Measurements from ENCODE around the gene JARID2.

JARID2 gene

DNA sequence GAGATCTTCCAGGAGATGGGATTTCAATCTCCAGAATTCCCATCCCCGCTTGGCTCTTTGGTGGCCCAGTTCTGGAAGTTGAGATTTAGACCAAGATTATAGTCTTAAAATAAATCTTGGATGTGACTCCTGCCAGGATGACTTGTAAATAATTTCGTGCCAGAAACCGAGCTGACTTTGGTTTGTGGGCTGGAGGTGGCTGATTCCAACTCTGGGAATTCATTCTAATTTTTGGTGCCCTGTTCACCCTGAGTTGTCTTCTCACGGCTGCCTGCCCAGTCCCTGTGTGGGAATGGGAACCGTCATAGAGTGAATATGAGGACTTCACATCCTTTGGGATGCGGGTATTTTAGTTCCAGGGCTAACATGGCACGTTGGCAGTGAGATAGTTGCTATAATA, 64.8 kb downstream of the JARID2 start:
- Histone ChIP-seq H2AFZ (ENCODE audit: low read length) (no peak overlapping the region), H3K79me2 (ENCODE audit: low read length) (peaks cover 93% of the 10 kb centered on the region), H3K36me3 (replicated peaks; ENCODE audit: insufficient read depth, low read length) (no peaks in the 10 kb centered on the region), H3K9me3 (replicated peaks; ENCODE audit: insufficient read depth, low read length) (no peaks in the 10 kb centered on the region), H3K4me2 (ENCODE audit: low read depth, low read length) (no peak overlapping the region), H3K27me3 (replicated peaks; ENCODE audit: insufficient read depth, low read length) (no peaks in the 10 kb centered on the region), H3F3A (ENCODE audit: insufficient read depth, low read length) (peaks cover 6% of the 10 kb centered on the region; the same call in 1 of the 2 replicates), H3K4me3 (ENCODE audit: low read length) (no peak overlapping the region), H4K20me1 (ENCODE audit: insufficient read depth, low read length) (no peaks in the 10 kb centered on the region), H3K9me2 (replicated peaks; ENCODE audit: insufficient read depth, low read length) (no peaks in the 10 kb centered on the region), H3K27ac (ENCODE audit: low read length) (no peak overlapping the region), H3K4me1 (ENCODE audit: low read length) (peaks cover 4% of the 10 kb centered on the region), H3K9ac (ENCODE audit: low read length) (no peak overlapping the region)
- TF ChIP-seq EZH2phosphoT487 (IDR thresholded peaks at IDR 0.05; ENCODE audit: low read length) (no peak), EZH2 (optimal IDR thresholded peaks at IDR 0.05; ENCODE audit: low read depth, low read length) (no peak)
- TF ChIP-seq, protein P1, sequence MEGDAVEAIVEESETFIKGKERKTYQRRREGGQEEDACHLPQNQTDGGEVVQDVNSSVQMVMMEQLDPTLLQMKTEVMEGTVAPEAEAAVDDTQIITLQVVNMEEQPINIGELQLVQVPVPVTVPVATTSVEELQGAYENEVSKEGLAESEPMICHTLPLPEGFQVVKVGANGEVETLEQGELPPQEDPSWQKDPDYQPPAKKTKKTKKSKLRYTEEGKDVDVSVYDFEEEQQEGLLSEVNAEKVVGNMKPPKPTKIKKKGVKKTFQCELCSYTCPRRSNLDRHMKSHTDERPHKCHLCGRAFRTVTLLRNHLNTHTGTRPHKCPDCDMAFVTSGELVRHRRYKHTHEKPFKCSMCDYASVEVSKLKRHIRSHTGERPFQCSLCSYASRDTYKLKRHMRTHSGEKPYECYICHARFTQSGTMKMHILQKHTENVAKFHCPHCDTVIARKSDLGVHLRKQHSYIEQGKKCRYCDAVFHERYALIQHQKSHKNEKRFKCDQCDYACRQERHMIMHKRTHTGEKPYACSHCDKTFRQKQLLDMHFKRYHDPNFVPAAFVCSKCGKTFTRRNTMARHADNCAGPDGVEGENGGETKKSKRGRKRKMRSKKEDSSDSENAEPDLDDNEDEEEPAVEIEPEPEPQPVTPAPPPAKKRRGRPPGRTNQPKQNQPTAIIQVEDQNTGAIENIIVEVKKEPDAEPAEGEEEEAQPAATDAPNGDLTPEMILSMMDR (IDR thresholded peaks at IDR 0.05; ENCODE audit: low read length): no peak
- DNase-seq: no peak

DNA sequence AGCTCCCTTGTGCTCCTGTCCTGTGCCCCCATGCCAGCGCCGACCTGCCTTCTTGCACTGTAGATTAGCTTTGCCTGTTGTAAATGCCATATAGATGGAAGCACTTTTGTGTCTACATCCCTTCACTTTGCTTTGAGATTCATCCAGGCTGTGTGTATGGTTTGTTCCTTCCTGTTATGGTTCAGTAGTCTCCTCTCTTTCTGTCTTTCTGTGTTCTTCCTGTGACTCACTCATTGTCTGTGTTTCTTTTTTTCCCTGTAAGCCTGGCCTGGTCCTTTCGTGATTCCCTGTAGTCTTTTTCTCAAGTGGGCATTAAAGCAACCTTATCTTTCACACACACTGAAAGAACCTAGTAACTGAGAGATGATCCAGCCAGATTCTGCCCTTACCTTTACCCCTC, 66.6 kb downstream of the JARID2 start:
- no peaks in the 10 kb centered on the region for H3K9me2 ChIP-seq (replicated peaks; ENCODE audit: insufficient read depth, low read length)
- H3F3A ChIP-seq (ENCODE audit: insufficient read depth, low read length): no peaks in the 10 kb centered on the region
- H3K27me3 ChIP-seq (replicated peaks; ENCODE audit: insufficient read depth, low read length): no peaks in the 10 kb centered on the region
- H3K4me3 ChIP-seq (ENCODE audit: low read length): no peak overlapping the region
- TF ChIP-seq EZH2 (optimal IDR thresholded peaks at IDR 0.05; ENCODE audit: low read depth, low read length) (no peak), EZH2phosphoT487 (IDR thresholded peaks at IDR 0.05; ENCODE audit: low read length) (no peak)
- TF ChIP-seq, protein P1 (IDR thresholded peaks at IDR 0.05; ENCODE audit: low read length): no peak
- peaks cover 97% of the 10 kb centered on the region for H3K79me2 ChIP-seq (ENCODE audit: low read length)
- no peaks in the 10 kb centered on the region for H3K4me1 ChIP-seq (ENCODE audit: low read length)
- DNase-seq: no peak
- H4K20me1 ChIP-seq (ENCODE audit: insufficient read depth, low read length): no peaks in the 10 kb centered on the region
- H3K27ac ChIP-seq (ENCODE audit: low read length): no peak overlapping the region
- no peaks in the 10 kb centered on the region for H3K9me3 ChIP-seq (replicated peaks; ENCODE audit: insufficient read depth, low read length)
- H3K36me3 ChIP-seq (replicated peaks; ENCODE audit: insufficient read depth, low read length): no peaks in the 10 kb centered on the region
- H2AFZ ChIP-seq (ENCODE audit: low read length): no peak overlapping the region
- H3K9ac ChIP-seq (ENCODE audit: low read length): no peak overlapping the region
- no peak overlapping the region for H3K4me2 ChIP-seq (ENCODE audit: low read depth, low read length)

DNA sequence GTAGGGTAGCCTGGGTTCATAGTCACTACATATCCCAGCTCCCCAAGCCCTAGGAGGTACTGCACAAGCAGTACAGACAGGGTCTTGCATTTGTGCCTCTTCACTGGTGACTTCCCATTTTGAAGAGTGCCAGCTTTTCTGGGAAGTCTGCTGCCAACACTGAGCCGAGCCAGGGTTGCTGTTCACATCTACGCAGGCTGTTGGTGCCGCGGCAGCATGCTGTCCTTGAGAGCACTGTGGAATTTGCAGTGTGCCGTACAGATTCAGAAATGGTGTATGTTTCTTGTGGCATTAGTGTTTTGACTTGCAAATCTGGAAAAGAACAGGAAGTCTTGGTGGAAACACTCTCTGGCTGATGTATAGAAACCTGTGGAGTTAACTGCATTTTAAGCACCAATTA, 67.5 kb downstream of the JARID2 start:
- Histone ChIP-seq H3K9me2 (replicated peaks; ENCODE audit: insufficient read depth, low read length) (no peaks in the 10 kb centered on the region), H4K20me1 (ENCODE audit: insufficient read depth, low read length) (no peaks in the 10 kb centered on the region), H3K27ac (ENCODE audit: low read length) (no peak overlapping the region), H3K4me2 (ENCODE audit: low read depth, low read length) (no peak overlapping the region), H3K36me3 (replicated peaks; ENCODE audit: insufficient read depth, low read length) (no peaks in the 10 kb centered on the region), H3K27me3 (replicated peaks; ENCODE audit: insufficient read depth, low read length) (no peaks in the 10 kb centered on the region), H3F3A (ENCODE audit: insufficient read depth, low read length) (no peaks in the 10 kb centered on the region), H3K9me3 (replicated peaks; ENCODE audit: insufficient read depth, low read length) (no peaks in the 10 kb centered on the region), H3K79me2 (ENCODE audit: low read length) (peaks cover 97% of the 10 kb centered on the region), H3K4me1 (ENCODE audit: low read length) (no peaks in the 10 kb centered on the region), H2AFZ (ENCODE audit: low read length) (no peak overlapping the region), H3K4me3 (ENCODE audit: low read length) (no peak overlapping the region), H3K9ac (ENCODE audit: low read length) (no peak overlapping the region)
- no peak for DNase-seq
- TF ChIP-seq EZH2phosphoT487 (IDR thresholded peaks at IDR 0.05; ENCODE audit: low read length): no peak
- no peak for TF ChIP-seq EZH2 (optimal IDR thresholded peaks at IDR 0.05; ENCODE audit: low read depth, low read length)
- TF ChIP-seq, protein P1 (IDR thresholded peaks at IDR 0.05; ENCODE audit: low read length): no peak
